ENCODE measurements around the gene TM9SF3.

DNA sequence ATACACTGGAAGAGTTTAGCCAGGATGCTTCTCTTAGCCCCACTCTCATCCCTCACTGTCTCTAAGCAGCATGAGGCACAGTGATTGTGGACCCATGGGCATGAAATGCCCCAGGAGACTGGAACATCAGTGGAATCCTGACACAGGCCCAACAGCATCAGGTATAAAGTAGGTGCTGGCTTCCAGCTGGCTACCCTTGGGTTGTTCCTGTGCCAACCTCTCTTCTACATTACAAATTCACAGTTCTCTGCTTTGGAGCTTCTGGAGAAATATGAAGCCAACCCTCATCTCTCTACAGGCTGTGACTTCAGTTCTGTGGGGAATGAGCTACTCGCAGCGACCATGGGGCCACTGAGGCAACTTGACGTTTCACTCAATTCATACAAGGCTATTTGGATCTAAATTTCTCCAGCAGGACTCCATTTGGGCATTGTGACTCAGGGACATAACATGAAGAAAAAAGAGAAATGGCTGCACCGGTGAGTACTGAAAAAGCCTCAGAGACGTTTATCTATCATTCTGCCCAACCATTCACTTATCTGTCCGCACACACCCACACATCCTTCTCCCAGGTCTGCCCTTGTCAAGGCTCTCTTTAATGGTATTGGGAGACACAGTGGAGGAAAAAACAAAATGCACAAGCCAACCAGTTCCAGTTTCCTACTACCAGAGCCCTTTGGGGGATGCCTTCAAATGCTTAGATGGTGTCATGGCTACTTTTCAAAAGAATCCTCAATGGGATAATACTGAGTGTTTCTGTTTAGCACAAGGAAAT, 35.4 kb upstream of the TM9SF3 start:
- no peak for TF ChIP-seq ZNF302 (CRISPR knock-in tag; IDR thresholded peaks at IDR 0.05)
- TF ChIP-seq, protein P1, sequence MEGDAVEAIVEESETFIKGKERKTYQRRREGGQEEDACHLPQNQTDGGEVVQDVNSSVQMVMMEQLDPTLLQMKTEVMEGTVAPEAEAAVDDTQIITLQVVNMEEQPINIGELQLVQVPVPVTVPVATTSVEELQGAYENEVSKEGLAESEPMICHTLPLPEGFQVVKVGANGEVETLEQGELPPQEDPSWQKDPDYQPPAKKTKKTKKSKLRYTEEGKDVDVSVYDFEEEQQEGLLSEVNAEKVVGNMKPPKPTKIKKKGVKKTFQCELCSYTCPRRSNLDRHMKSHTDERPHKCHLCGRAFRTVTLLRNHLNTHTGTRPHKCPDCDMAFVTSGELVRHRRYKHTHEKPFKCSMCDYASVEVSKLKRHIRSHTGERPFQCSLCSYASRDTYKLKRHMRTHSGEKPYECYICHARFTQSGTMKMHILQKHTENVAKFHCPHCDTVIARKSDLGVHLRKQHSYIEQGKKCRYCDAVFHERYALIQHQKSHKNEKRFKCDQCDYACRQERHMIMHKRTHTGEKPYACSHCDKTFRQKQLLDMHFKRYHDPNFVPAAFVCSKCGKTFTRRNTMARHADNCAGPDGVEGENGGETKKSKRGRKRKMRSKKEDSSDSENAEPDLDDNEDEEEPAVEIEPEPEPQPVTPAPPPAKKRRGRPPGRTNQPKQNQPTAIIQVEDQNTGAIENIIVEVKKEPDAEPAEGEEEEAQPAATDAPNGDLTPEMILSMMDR (IDR thresholded peaks at IDR 0.05): no peak
- TF ChIP-seq, protein P2, sequence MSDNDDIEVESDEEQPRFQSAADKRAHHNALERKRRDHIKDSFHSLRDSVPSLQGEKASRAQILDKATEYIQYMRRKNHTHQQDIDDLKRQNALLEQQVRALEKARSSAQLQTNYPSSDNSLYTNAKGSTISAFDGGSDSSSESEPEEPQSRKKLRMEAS (IDR thresholded peaks at IDR 0.05): no peak
- TF ChIP-seq EP300 (IDR thresholded peaks at IDR 0.05): no peak
